ENCODE measurements around the gene PIK3C2B. TPM values are rescaled to one million over a fixed set of nuclear protein-coding genes. Genes with fewer than 3 reads are reported as not detected.

The PIK3C2B gene
- total RNA-seq, 2 donors from 2014 or later, result 20.9 to 24.1 TPM

DNA sequence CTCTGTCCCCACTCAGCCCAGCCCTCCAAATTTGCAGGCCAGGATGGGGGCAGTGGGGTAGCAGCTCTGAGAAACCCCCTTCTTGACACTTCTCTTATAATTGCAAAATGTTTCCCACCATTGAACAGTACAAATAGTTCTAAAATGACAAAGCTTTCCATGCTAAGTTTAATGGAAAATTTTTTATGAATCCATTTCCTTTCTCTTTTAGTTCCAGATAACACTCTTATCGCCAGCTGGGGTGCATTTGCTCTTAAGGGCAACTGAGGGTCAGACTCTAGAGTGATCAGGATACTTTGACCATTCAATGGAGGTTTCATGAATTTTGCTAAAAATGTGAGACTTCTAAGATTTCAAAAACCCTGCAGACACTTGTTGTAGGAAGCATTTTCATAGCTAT is 29.9 kb downstream of the PIK3C2B start:
- intact Hi-C loops (cut with DNase I), result no loop called here
- peaks cover 6 to 12% of the 10 kb centered on the region in 2 donors for H3K36me3 ChIP-seq
- H3K4me3 ChIP-seq, result no peak overlapping the region
- no peak overlapping the region for H3K27ac ChIP-seq
- TF ChIP-seq POLR2AphosphoS5 (IDR thresholded peaks at IDR 0.05), result no peak
- TF ChIP-seq, protein P1, sequence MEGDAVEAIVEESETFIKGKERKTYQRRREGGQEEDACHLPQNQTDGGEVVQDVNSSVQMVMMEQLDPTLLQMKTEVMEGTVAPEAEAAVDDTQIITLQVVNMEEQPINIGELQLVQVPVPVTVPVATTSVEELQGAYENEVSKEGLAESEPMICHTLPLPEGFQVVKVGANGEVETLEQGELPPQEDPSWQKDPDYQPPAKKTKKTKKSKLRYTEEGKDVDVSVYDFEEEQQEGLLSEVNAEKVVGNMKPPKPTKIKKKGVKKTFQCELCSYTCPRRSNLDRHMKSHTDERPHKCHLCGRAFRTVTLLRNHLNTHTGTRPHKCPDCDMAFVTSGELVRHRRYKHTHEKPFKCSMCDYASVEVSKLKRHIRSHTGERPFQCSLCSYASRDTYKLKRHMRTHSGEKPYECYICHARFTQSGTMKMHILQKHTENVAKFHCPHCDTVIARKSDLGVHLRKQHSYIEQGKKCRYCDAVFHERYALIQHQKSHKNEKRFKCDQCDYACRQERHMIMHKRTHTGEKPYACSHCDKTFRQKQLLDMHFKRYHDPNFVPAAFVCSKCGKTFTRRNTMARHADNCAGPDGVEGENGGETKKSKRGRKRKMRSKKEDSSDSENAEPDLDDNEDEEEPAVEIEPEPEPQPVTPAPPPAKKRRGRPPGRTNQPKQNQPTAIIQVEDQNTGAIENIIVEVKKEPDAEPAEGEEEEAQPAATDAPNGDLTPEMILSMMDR (IDR thresholded peaks at IDR 0.05), result no peak
- TF ChIP-seq POLR2A (IDR thresholded peaks at IDR 0.05), result no peak
- H3K9me3 ChIP-seq, result no peaks in the 10 kb centered on the region
- no peaks in the 10 kb centered on the region for H3K27me3 ChIP-seq (replicated peaks; ENCODE audit: insufficient read depth)
- DNase-seq (ENCODE audit: low spot score), result no peak
- 71% methylated on average over 1 of the region's 1 CpG for WGBS
- H3K4me1 ChIP-seq (replicated peaks), result peaks cover 8% of the 10 kb centered on the region

DNA sequence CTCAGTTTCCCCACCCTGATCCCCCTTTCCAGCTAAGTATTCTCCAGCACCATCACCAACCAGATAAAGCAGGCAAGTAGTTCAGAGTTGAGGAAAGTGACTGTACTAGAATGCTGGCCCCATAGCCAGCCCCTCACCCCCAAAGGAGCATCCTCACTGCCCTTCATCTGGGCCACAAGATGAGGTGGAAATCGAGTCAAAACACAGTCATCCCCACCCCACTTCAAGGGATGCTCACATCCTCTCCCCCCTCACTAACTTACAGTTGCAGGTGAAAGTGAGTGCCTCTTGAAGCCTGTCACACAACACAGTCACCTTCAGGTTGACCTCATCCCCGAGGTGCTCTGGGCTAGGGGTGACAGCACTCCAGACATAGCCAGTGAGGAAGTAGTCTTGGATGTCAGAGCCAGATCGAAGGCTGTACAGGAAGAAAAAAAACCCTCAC is 30.4 kb downstream of the PIK3C2B start:
- Histone ChIP-seq H3K9me3 (no peaks in the 10 kb centered on the region), H3K4me3 (no peak overlapping the region), H3K4me1 (replicated peaks) (peaks cover 8% of the 10 kb centered on the region), H3K27me3 (replicated peaks; ENCODE audit: insufficient read depth) (no peaks in the 10 kb centered on the region), H3K27ac (no peak overlapping the region), H3K36me3 (peaks cover 6 to 12% of the 10 kb centered on the region in 2 donors)
- intact Hi-C loops (cut with DNase I), result no loop called here
- no peak for DNase-seq (ENCODE audit: low spot score)
- TF ChIP-seq, protein P1 (IDR thresholded peaks at IDR 0.05), result no peak
- no peak for TF ChIP-seq POLR2A (IDR thresholded peaks at IDR 0.05)
- no peak for TF ChIP-seq POLR2AphosphoS5 (IDR thresholded peaks at IDR 0.05)
- WGBS, result 75% methylated on average over 3 of the region's 3 CpGs

DNA sequence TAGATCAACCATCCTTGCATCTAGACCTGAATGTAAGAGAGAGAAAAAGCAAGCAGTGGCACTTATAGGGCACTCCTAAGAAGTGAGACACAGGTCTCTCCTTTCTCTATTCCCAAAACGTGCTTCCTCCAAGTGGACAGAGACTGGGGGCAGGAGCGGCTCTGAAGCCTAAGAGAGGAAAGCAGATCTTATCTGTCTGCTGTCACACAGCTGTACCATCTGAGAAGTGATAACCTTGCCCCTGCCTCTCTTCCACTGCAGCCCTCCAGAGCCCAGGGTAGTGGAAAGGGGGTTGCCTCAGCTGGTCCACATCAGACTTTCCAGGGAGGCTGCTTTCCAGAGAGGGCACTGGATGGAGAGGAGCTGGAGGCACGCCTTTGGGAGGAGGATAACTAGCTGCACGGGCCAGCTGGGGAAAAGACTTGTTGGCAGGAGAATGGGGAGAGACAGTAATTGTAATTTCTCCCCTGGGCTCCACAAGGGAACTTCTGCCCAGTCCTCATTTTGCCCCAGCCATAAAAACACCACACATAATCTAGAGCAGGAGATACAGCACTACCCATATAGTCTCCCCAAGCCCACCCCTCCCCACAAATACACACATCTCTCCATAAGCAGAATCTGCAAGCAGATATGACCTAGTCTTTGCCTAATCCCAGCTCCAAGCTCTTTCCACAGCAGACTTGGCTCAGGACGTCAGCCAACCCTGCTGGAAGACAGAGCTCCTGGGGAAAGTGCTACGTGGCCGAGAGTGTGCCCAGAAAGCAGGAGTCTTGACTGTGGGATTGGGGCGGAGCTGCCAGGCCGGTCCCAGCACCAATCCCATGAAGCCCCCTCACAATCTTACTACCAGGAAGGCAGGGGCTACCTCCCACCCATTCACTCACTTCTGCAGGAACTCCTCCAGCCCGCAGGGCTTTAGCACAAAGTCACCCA is 31.2 kb downstream of the PIK3C2B start:
- intact Hi-C loops (cut with DNase I), result no loop called here
- Histone ChIP-seq H3K27me3 (replicated peaks; ENCODE audit: insufficient read depth) (no peaks in the 10 kb centered on the region), H3K9me3 (no peaks in the 10 kb centered on the region), H3K36me3 (peaks cover 5 to 6% of the 10 kb centered on the region in 2 donors), H3K4me3 (no peak overlapping the region), H3K4me1 (replicated peaks) (peaks cover 8% of the 10 kb centered on the region), H3K27ac (no peak overlapping the region)
- DNase-seq (ENCODE audit: low spot score), result no peak
- TF ChIP-seq, protein P1 (IDR thresholded peaks at IDR 0.05), result no peak
- TF ChIP-seq POLR2AphosphoS5 (IDR thresholded peaks at IDR 0.05) (no peak), POLR2A (IDR thresholded peaks at IDR 0.05) (no peak)
- 72% methylated on average over 10 of the region's 10 CpGs for WGBS

DNA sequence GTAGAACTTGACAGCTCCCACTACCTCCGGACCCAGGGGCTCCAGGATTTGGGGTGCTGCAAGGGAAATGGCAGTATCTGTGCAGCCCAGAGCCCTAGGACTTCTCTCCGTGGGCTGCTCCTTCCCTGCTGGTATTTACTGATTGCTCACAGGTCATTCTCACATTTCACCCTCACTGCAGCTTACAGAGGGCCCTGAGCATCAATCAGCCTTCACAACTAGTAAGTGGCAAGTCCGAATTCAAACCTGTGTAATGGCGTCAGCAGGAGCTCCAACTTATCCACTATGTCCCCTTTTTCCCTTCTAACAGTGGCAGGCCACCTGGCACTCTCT is 32.4 kb downstream of the PIK3C2B start:
- Histone ChIP-seq H3K4me3 (no peak overlapping the region), H3K4me1 (replicated peaks) (peaks cover 8% of the 10 kb centered on the region), H3K27me3 (replicated peaks; ENCODE audit: insufficient read depth) (no peaks in the 10 kb centered on the region), H3K9me3 (no peaks in the 10 kb centered on the region), H3K36me3 (peaks cover 5 to 6% of the 10 kb centered on the region in 2 donors), H3K27ac (no peak overlapping the region)
- intact Hi-C loops (cut with DNase I), result no loop called here
- WGBS, result 88% methylated on average over 4 of the region's 4 CpGs
- no peak for DNase-seq (ENCODE audit: low spot score)
- TF ChIP-seq, protein P1 (IDR thresholded peaks at IDR 0.05), result no peak
- no peak for TF ChIP-seq POLR2AphosphoS5 (IDR thresholded peaks at IDR 0.05)

Measured in prostate gland (tissue), 2 donors.